ENCODE results near the gene C22orf15.

The C22orf15 gene

GRCh38 chr22:23755711-23756110, 7.1 kb upstream of the C22orf15 start:
- no peak for TF ChIP-seq CTCF (conservative IDR thresholded peaks at IDR 0.05; ENCODE audit: low read depth, low read length)
- H3K4me3 ChIP-seq (ENCODE audit: low read depth, low read length): no peak overlapping the region
- no peak for DNase-seq (ENCODE audit: low read depth)

DNA sequence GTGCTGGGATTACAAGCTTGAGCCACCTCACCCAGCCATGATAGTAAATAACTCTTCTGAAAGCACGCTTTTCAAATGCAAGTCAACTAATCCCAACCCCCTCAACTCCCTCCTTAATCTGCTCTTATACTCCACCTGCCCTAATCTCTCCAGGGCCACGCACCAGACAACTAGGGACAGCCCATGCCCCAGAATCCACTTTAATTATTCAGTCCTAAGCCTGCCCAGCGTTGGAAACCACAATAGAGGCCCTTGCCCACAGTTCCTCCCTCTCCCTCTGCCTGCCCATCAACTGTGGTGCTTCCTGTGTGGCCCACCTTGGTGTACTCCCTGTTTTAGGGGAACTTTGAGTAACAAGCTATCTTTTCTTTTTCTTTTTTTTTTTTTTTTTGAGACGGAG, 5.9 kb upstream of the C22orf15 start:
- H3K4me3 ChIP-seq (ENCODE audit: low read depth, low read length): no peak overlapping the region
- no peak for TF ChIP-seq CTCF (conservative IDR thresholded peaks at IDR 0.05; ENCODE audit: low read depth, low read length)
- no peak for DNase-seq (ENCODE audit: low read depth)

DNA sequence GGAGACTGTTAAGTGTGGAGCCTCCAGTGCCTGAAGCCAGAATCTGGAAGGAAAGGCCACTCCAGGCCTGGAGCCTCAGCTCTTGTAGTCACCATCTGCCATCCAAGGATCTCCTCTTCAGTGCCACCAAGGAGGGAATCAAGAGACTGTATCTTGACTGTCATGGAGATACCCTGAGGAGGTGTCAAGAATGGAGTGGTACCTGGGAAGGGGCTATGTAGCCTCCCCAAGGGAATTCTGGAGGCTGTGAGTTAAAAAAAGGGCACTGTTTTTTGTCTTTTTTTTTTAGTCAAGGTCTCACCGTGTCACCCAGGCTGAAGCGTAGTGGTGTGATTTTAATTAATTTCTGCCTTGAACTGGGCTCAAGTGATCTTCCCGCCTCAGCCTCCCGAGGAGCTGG, 3.2 kb upstream of the C22orf15 start:
- H3K4me3 ChIP-seq (ENCODE audit: low read depth, low read length): no peak overlapping the region
- no peak for TF ChIP-seq CTCF (conservative IDR thresholded peaks at IDR 0.05; ENCODE audit: low read depth, low read length)
- no peak for DNase-seq (ENCODE audit: low read depth)

- no peak for DNase-seq (ENCODE audit: low read depth)
- no peak overlapping the region for H3K4me3 ChIP-seq (ENCODE audit: low read depth, low read length)
- no peak for TF ChIP-seq CTCF (conservative IDR thresholded peaks at IDR 0.05; ENCODE audit: low read depth, low read length)
Observed at GRCh38 chr22:23760056-23760455, 2.7 kb upstream of the C22orf15 start.

DNA sequence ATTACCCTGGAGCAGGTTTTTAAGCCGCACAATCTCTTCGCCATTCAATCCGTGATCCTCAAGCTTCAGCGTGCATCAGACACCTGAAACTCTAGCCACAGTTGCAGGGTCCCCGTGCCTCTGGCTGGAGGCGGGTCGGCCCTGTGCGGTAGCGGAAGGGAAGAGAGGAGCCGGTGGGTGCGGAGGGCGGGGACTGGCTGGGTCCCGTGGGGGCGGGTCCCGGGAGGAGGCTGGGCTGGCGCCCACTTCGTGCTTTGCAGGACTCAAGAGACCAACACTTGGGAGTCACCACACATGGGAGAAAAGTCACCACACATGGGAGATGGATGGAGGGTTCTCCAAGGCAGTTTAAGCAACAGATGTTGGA, 772 bp downstream of the C22orf15 start:
- DNase-seq (ENCODE audit: low read depth): no peak
- peak overlapping the region; percentile 29 for H3K4me3 ChIP-seq (ENCODE audit: low read depth, low read length)
- no peak for TF ChIP-seq CTCF (conservative IDR thresholded peaks at IDR 0.05; ENCODE audit: low read depth, low read length)

DNA sequence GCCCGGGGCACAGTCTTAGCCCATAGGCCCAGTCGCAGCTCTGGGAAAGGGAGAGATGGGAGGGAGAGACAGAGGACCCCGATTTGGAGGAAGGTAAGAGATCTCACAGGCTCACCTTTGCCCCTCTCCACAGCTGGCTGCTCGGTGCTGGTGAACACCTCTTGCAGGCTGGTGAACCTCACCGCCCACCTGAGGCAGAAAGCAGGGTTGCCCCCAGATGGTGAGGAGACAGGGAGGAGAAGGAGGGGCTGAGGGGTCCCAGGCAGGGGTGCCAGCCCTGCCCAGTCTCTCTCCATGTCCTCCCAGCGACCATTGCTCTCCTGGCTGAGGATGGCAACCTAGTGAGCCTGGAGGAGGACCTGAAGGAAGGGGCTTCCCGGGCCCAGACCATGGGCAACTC, 1.2 kb downstream of the C22orf15 start:
- TF ChIP-seq CTCF (conservative IDR thresholded peaks at IDR 0.05; ENCODE audit: low read depth, low read length): no peak
- no peak overlapping the region for H3K4me3 ChIP-seq (ENCODE audit: low read depth, low read length)
- no peak for DNase-seq (ENCODE audit: low read depth)

GRCh38 chr22:23764899-23765881, 2.4 kb downstream of the C22orf15 start:
- no peak overlapping the region for H3K4me3 ChIP-seq (ENCODE audit: low read depth, low read length)
- TF ChIP-seq CTCF (conservative IDR thresholded peaks at IDR 0.05; ENCODE audit: low read depth, low read length): no peak
- DNase-seq (ENCODE audit: low read depth): no peak
